PFSK-1 (cell line): Measurements from ENCODE around the gene QSER1.

Source experiments
- FOXP2 ChIP-seq: optimal IDR thresholded peaks from 2 replicates; pipeline ENCODE3; 2011; ENCODE audit warnings: borderline replicate concordance, control low read depth, inconsistent platforms; ENCODE audit not compliant: insufficient read depth; ENCODE audit errors: extremely low read length, extremely low read depth
- POLR2AphosphoS5 ChIP-seq: IDR thresholded peaks from 2 replicates; pipeline ENCODE4 v1.6.1; 2012; ENCODE audit warnings: low read depth, mild to moderate bottlenecking, control low read depth, low read length, moderate library complexity
- SIN3A ChIP-seq: IDR thresholded peaks from 2 replicates; pipeline ENCODE4 v1.6.1; 2012; ENCODE audit warnings: mild to moderate bottlenecking, low read length, moderate library complexity, borderline replicate concordance; ENCODE audit not compliant: insufficient read depth

DNA sequence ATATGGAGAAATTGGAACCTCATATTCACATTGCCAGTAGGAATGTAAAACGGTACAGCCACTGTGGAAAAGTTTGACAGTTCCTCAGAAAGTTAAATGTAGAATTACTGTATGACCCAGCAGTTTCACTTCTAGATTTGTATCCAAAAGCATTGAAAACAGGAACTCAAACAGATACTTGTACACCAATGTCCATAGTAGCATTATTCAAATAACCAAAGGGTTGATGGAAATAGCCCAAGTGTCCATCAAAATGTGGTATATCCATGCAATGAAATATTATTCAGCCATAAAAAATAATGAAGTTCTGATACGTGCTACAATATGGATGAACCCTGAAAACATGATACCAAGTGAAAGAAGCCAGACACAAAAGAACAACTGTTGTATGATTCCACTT, 45.1 kb upstream of the QSER1 start:
- no peak for TF ChIP-seq POLR2AphosphoS5
- TF ChIP-seq FOXP2, result no peak
- no peak for TF ChIP-seq SIN3A
